CD4-positive, alpha-beta T cell (primary cell): ENCODE data around the gene PRSS16. TPM values are rescaled to one million over a fixed set of nuclear protein-coding genes. Genes with fewer than 3 reads are reported as not detected.
"Not testable (repeated sequence)": the region's sequence is repeated elsewhere in the genome, so short reads cannot be mapped to it uniquely, and the experiment has no call there.

Experiments
- ATAC-seq: fragments of 200-7000 bp; cut with Tn5 transposase; one replicate; pipeline ENCODE4 v1.10.0; 2022; ENCODE audit warnings: mild to moderate bottlenecking; ENCODE audit not compliant: poor library complexity
- CTCF ChIA-PET: fragments of 350-600 bp; sonication (Branson Sonifier 250); formaldehyde crosslinking; loops from one replicate; lab custom pipeline; 2021; ENCODE audit warnings: antibody characterized with exemption, inconsistent platforms; lab: Charles Lee
- POLR2A ChIA-PET: fragments of 350-600 bp; sonication (Branson Sonifier 250); formaldehyde crosslinking; loops from one replicate; lab custom pipeline; 2021; ENCODE audit warnings: antibody characterized with exemption, inconsistent platforms; lab: Charles Lee
- DNase-seq, 14 experiments: peaks; one replicate each; pipeline ENCODE4 v3.0.0-alpha.2; 2013 to 2020; ENCODE audit warnings: mixed read lengths in 2 of 14
- H3K27ac ChIP-seq, 2 donors: one replicate each; pipeline versions ENCODE4 v1.5.1 to v1.7.0; 2013; ENCODE audit warnings: low read length in 2 of 2, low read depth in 1 of 2, mild to moderate bottlenecking in 1 of 2
- H3K27me3 ChIP-seq, 2 experiments: 1 replicate in 1 of 2; 2 replicates in 1 of 2; pipeline versions ENCODE4 v1.6.1 to v1.7.0; 2013; ENCODE audit warnings: low read length in 2 of 2, control low read depth in 1 of 2, mild to moderate bottlenecking in 1 of 2, moderate library complexity in 1 of 2; ENCODE audit not compliant: insufficient read depth in 2 of 2, control insufficient read depth in 1 of 2
- H3K36me3 ChIP-seq: one replicate; pipeline ENCODE4 v1.6.1; 2013; ENCODE audit warnings: low read length, control low read depth; ENCODE audit not compliant: insufficient read depth
- H3K4me1 ChIP-seq: one replicate; pipeline ENCODE4 v1.6.1; 2013; ENCODE audit warnings: low read length, control low read depth; ENCODE audit not compliant: insufficient read depth
- H3K4me3 ChIP-seq: one replicate; pipeline ENCODE4 v1.5.1; 2013; ENCODE audit warnings: mild to moderate bottlenecking, low read length, moderate library complexity
- H3K9me3 ChIP-seq, 2 experiments: 1 replicate in 1 of 2; 2 replicates in 1 of 2; pipeline versions ENCODE4 v1.6.1 to v1.7.0; 2013; ENCODE audit warnings: low read length in 2 of 2, mild to moderate bottlenecking in 2 of 2, control low read depth in 1 of 2, moderate library complexity in 1 of 2; ENCODE audit not compliant: control insufficient read depth in 1 of 2, insufficient read depth in 1 of 2
- H3K27ac Mint-ChIP-seq: one replicate; pipeline ENCODE4 v1.8.0; 2020; ENCODE audit warnings: mixed read lengths
- H3K27me3 Mint-ChIP-seq: one replicate; pipeline ENCODE4 v1.8.0; 2021; ENCODE audit warnings: mixed read lengths
- H3K36me3 Mint-ChIP-seq: one replicate; pipeline ENCODE4 v1.8.0; 2021; ENCODE audit warnings: low read depth, mixed read lengths
- H3K4me1 Mint-ChIP-seq: one replicate; pipeline ENCODE4 v1.8.0; 2021; ENCODE audit warnings: low read depth, mixed read lengths
- H3K4me3 Mint-ChIP-seq: one replicate; pipeline ENCODE4 v1.8.0; 2020; ENCODE audit warnings: mild to moderate bottlenecking, mixed read lengths
- H3K9me3 Mint-ChIP-seq: one replicate; pipeline ENCODE4 v1.8.0; 2020; ENCODE audit warnings: mixed read lengths
- CTCF ChIP-seq: fragments of 200-600 bp; IDR thresholded peaks from one replicate; pipeline ENCODE4 v1.8.0; 2022; ENCODE audit warnings: antibody characterized with exemption, mild to moderate bottlenecking
- intact Hi-C, 2 experiments: fragments of 100-400 bp; cut with DNase I in 1 of 2; cut with micrococcal nuclease in 1 of 2; formaldehyde crosslinking; loops; one replicate each; pipeline versions ENCODE4 v1.15.1 to v1.9.0; 2023 to 2025; cut with DNase I, micrococcal nuclease
- total RNA-seq, 174 experiments: library from RNA in 2 of 174; stranded (reverse) in 2 of 174; gene quantifications; one replicate each; pipeline ENCODE4 v1.2.3 and lab custom pipeline; 2021 to 2026

Gene PRSS16
- total RNA-seq, 2 experiments from 2014 or later: 0.69 to 0.98 TPM

GRCh38 chr6:27260369-27260768 lies 12.9 kb downstream of the PRSS16 start:
- intact Hi-C loops: no loop called here
- no peak overlapping the region for H3K27ac ChIP-seq
- H3K9me3 Mint-ChIP-seq: no peaks in the 10 kb centered on the region
- peaks cover 3 to 20% of the 10 kb centered on the region in 2 experiments for H3K9me3 ChIP-seq
- no peak for DNase-seq
- peaks cover 20 to 81% of the 10 kb centered on the region in 2 experiments for H3K27me3 ChIP-seq
- ATAC-seq: no peak
- H3K4me1 Mint-ChIP-seq: no peaks in the 10 kb centered on the region
- peaks cover 7% of the 10 kb centered on the region for H3K4me1 ChIP-seq
- CTCF ChIA-PET: no interaction called here
- H3K4me3 ChIP-seq: no peak overlapping the region
- no peaks in the 10 kb centered on the region for H3K36me3 ChIP-seq
- TF ChIP-seq CTCF: no peak
- H3K4me3 Mint-ChIP-seq: no peak overlapping the region
- no peaks in the 10 kb centered on the region for H3K36me3 Mint-ChIP-seq
- H3K27me3 Mint-ChIP-seq: peaks cover 96% of the 10 kb centered on the region
- no peak overlapping the region for H3K27ac Mint-ChIP-seq
- POLR2A ChIA-PET: interaction anchor here (0.6 kb wide), 2 partner anchors 252 to 932 kb away, joined by 3 read pairs; no protein-coding TSS in a partner anchor

- no peak overlapping the region for H3K27ac Mint-ChIP-seq
- ChIA-PET CTCF (no interaction called here), POLR2A (interaction anchor here (0.6 kb wide), 2 partner anchors 251 to 932 kb away, joined by 3 read pairs; no protein-coding TSS in a partner anchor)
- no peak overlapping the region for H3K27ac ChIP-seq
- no peak overlapping the region for H3K4me3 Mint-ChIP-seq
- peaks cover 20 to 80% of the 10 kb centered on the region in 2 experiments for H3K27me3 ChIP-seq
- no peaks in the 10 kb centered on the region for H3K4me1 Mint-ChIP-seq
- H3K9me3 Mint-ChIP-seq: no peaks in the 10 kb centered on the region
- H3K36me3 Mint-ChIP-seq: no peaks in the 10 kb centered on the region
- DNase-seq (no peak), ATAC-seq (no peak)
- no peak for TF ChIP-seq CTCF
- H3K36me3 ChIP-seq: no peaks in the 10 kb centered on the region
- peaks cover 7% of the 10 kb centered on the region for H3K4me1 ChIP-seq
- intact Hi-C loops: no loop called here
- H3K27me3 Mint-ChIP-seq: peaks cover 92% of the 10 kb centered on the region
- peaks cover 3 to 20% of the 10 kb centered on the region in 2 experiments for H3K9me3 ChIP-seq
- H3K4me3 ChIP-seq: no peak overlapping the region
Observed at GRCh38 chr6:27260836-27261375, 13.4 kb downstream of the PRSS16 start.

- ATAC-seq (no peak), DNase-seq (no peak)
- Mint-ChIP-seq H3K9me3 (no peaks in the 10 kb centered on the region), H3K4me1 (no peaks in the 10 kb centered on the region), H3K27me3 (peaks cover 87% of the 10 kb centered on the region), H3K27ac (no peak overlapping the region), H3K4me3 (no peak overlapping the region), H3K36me3 (no peaks in the 10 kb centered on the region)
- intact Hi-C loops: no loop called here
- H3K9me3 ChIP-seq: peaks cover 3 to 26% of the 10 kb centered on the region in 2 experiments
- POLR2A ChIA-PET: no interaction called here
- peaks cover 7% of the 10 kb centered on the region for H3K4me1 ChIP-seq
- CTCF ChIA-PET: interaction anchor here (0.6 kb wide), 1 partner anchor 34 kb away, joined by 3 read pairs; no protein-coding TSS in a partner anchor
- H3K4me3 ChIP-seq: no peak overlapping the region
- peaks cover 39 to 85% of the 10 kb centered on the region in 2 experiments for H3K27me3 ChIP-seq
- no peaks in the 10 kb centered on the region for H3K36me3 ChIP-seq
- no peak overlapping the region for H3K27ac ChIP-seq
- TF ChIP-seq CTCF: no peak
Observed at GRCh38 chr6:27263886-27264285, 16.4 kb downstream of the PRSS16 start.

GRCh38 chr6:27267003-27267402 lies 19.5 kb downstream of the PRSS16 start:
- H3K9me3 Mint-ChIP-seq, H3K36me3 ChIP-seq, intact Hi-C loops, H3K4me3 ChIP-seq, ATAC-seq, H3K4me1 Mint-ChIP-seq, CTCF ChIA-PET, H3K27ac Mint-ChIP-seq, H3K4me3 Mint-ChIP-seq, H3K36me3 Mint-ChIP-seq, H3K4me1 ChIP-seq, H3K27ac ChIP-seq, DNase-seq, H3K9me3 ChIP-seq, POLR2A ChIA-PET: not testable (repeated sequence)
- peaks cover 75% of the 10 kb centered on the region for H3K27me3 Mint-ChIP-seq
- peaks cover 30 to 67% of the 10 kb centered on the region in 2 experiments for H3K27me3 ChIP-seq
